ENCODE results near the gene GSKIP.

DNA sequence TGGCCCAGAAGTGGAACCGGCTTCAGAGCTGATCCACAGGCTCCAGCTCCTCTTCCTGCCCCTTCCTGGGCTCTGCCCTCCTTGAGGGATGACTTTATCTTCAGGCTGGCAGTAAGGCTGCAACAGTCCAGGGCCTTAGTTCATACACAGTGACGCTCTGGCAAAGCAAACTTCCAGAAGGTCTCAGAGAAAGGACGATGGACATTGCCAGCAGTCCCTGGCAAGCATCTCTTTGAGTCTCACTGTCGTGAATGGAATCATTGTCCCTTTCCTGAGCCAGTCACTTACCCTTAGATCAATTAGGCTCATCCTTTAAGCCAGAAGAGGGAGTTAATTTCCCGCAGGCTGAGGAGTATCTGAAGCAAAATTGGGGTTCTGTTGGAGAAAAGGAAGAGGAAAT lies 37.2 kb downstream of the GSKIP start:
- no peak for TF ChIP-seq CTCF (conservative IDR thresholded peaks at IDR 0.05; ENCODE audit: low read depth, low read length)
- TF ChIP-seq EZH2 (IDR thresholded peaks at IDR 0.05; ENCODE audit: low read length, unreplicated experiment), result no peak
- TF ChIP-seq EZH2phosphoT487 (IDR thresholded peaks at IDR 0.05; ENCODE audit: borderline replicate concordance, low read length), result no peak
